Keratinocyte (primary cell): ENCODE data around the gene POLR2C. TPM values are rescaled to one million over a fixed set of nuclear protein-coding genes. Genes with fewer than 3 reads are reported as not detected.

Source experiments
- DNase-seq: peaks from one replicate; pipeline ENCODE4 v3.0.0-alpha.2; 2011; ENCODE audit warnings: low read depth, missing footprints, low spot score
- FAIRE-seq: peaks from 2 replicates; lab custom pipeline; 2011; peaks lifted over from hg19 to GRCh38; lab: Jason Lieb, UNC
- H2AFZ ChIP-seq: 2 replicates; pipeline ENCODE4 v1.6.0; 2012; ENCODE audit warnings: low read length, control low read depth, inconsistent platforms; ENCODE audit not compliant: control insufficient read depth
- H3K27ac ChIP-seq: 2 replicates; pipeline ENCODE4 v1.5.1; 2011; ENCODE audit warnings: low read length; ENCODE audit not compliant: control insufficient read depth, insufficient read depth
- H3K27me3 ChIP-seq: 3 replicates; pipeline ENCODE4 v1.6.0; 2011; ENCODE audit warnings: low read length; ENCODE audit not compliant: control insufficient read depth, insufficient read depth; ENCODE audit errors: extremely low read depth
- H3K36me3 ChIP-seq, 2 experiments: 2 replicates in 1 of 2; 3 replicates in 1 of 2; pipeline ENCODE4 v1.5.1; 2011; ENCODE audit warnings: low read length in 2 of 2, mild to moderate bottlenecking in 1 of 2; ENCODE audit not compliant: control insufficient read depth in 2 of 2, insufficient read depth in 2 of 2; ENCODE audit errors: extremely low read depth in 1 of 2
- H3K4me1 ChIP-seq: 3 replicates; pipeline ENCODE4 v1.5.1; 2011; ENCODE audit warnings: low read length; ENCODE audit not compliant: control insufficient read depth, insufficient read depth; ENCODE audit errors: extremely low read depth
- H3K4me2 ChIP-seq: 3 replicates; pipeline ENCODE4 v1.6.0; 2011; ENCODE audit warnings: low read depth, low read length; ENCODE audit not compliant: control insufficient read depth, insufficient read depth; ENCODE audit errors: extremely low read depth
- H3K4me3 ChIP-seq, 3 experiments: fragments of 200-600 bp in 1 of 3; sonication (generic) in 1 of 3; 2 replicates in 2 of 3; 3 replicates in 1 of 3; pipeline ENCODE4 v1.5.1; 2011 to 2016; ENCODE audit warnings: low read length in 3 of 3, mild to moderate bottlenecking in 3 of 3, control low read depth in 2 of 3, inconsistent platforms in 1 of 3, low read depth in 1 of 3, mixed read lengths in 1 of 3, mixed run types in 1 of 3, moderate library complexity in 1 of 3; ENCODE audit not compliant: control insufficient read depth in 2 of 3, insufficient read depth in 2 of 3; ENCODE audit errors: extremely low read depth in 1 of 3
- H3K79me2 ChIP-seq: 2 replicates; pipeline ENCODE4 v1.6.0; 2012; ENCODE audit warnings: low read length; ENCODE audit not compliant: control insufficient read depth, insufficient read depth
- H3K9ac ChIP-seq: 3 replicates; pipeline ENCODE4 v1.6.0; 2011; ENCODE audit warnings: low read length; ENCODE audit not compliant: control insufficient read depth, insufficient read depth; ENCODE audit errors: extremely low read depth
- H3K9me1 ChIP-seq: 3 replicates; pipeline ENCODE4 v1.6.0; 2011; ENCODE audit warnings: low read length; ENCODE audit not compliant: control insufficient read depth, insufficient read depth; ENCODE audit errors: extremely low read depth
- H3K9me3 ChIP-seq: 2 replicates; pipeline ENCODE4 v1.5.1; 2012; ENCODE audit warnings: low read depth, low read length; ENCODE audit not compliant: control insufficient read depth
- H4K20me1 ChIP-seq: 3 replicates; pipeline ENCODE4 v1.6.0; 2011; ENCODE audit warnings: low read length; ENCODE audit not compliant: control insufficient read depth, insufficient read depth; ENCODE audit errors: extremely low read depth
- CTCF ChIP-seq, 3 experiments: IDR thresholded peaks in 1 of 3; conservative IDR thresholded peaks in 1 of 3; optimal IDR thresholded peaks in 1 of 3; 2 replicates in 2 of 3; 3 replicates in 1 of 3; pipeline versions ENCODE3 to v1.5.1; 2011; ENCODE audit warnings: low read length in 3 of 3, mild to moderate bottlenecking in 3 of 3, moderate library complexity in 2 of 3, control low read depth in 1 of 3, inconsistent platforms in 1 of 3; ENCODE audit not compliant: insufficient read depth in 2 of 3; ENCODE audit errors: extremely low read depth in 1 of 3
- EZH2 ChIP-seq: IDR thresholded peaks from one replicate; pipeline ENCODE4 v1.6.1; 2012; ENCODE audit warnings: inconsistent platforms, mild to moderate bottlenecking, low read length, moderate library complexity
- dilution Hi-C: fragments of 300-500 bp; cut with MboI; formaldehyde crosslinking; loops from one replicate; pipeline ENCODE4 v1.7.0; 2020; ENCODE audit warnings: low sequenced_read_pairs; ENCODE audit not compliant: extremely low pct_ligation_motif_present
- polyA plus RNA-seq, 5 experiments: library from polyadenylated mRNA; depleted of rRNA in 3 of 5; stranded (reverse) in 3 of 5; stranded (forward) in 1 of 5; unstranded in 1 of 5; fragments of >200 nt; gene quantifications; 1 replicate in 1 of 5; 2 replicates in 3 of 5; 3 replicates in 1 of 5; pipeline versions ENCODE4 v1.2.1 to v1.2.3, GENCODE V29; 2011 to 2012; ENCODE audit warnings: missing spikeins in 2 of 5, low read depth in 1 of 5, low replicate concordance in 1 of 5

The POLR2C gene
- polyA plus RNA-seq, 1 donor (not counting 4 experiments of a cell fraction or from before 2014, with no cell fraction given) = 74.6 TPM

- no peak for TF ChIP-seq CTCF (optimal IDR thresholded peaks at IDR 0.05 in 1 of 3, IDR thresholded peaks at IDR 0.05 in 1 of 3, conservative IDR thresholded peaks at IDR 0.05 in 1 of 3; ENCODE audit: extremely low read depth in 1 of 3, insufficient read depth in 2 of 3, low read length in 3 of 3)
- no peak for TF ChIP-seq EZH2
- Histone ChIP-seq H3K27ac (no peak overlapping the region), H2AFZ (no peak overlapping the region), H3K36me3 (no peaks in the 10 kb centered on the region), H3K4me2 (no peak overlapping the region), H3K27me3 (peaks cover 7% of the 10 kb centered on the region), H3K9me3 (no peaks in the 10 kb centered on the region), H3K9me1 (no peaks in the 10 kb centered on the region), H4K20me1 (no peaks in the 10 kb centered on the region), H3K79me2 (no peaks in the 10 kb centered on the region), H3K9ac (no peak overlapping the region), H3K4me3 (no peak overlapping the region), H3K4me1 (no peaks in the 10 kb centered on the region)
- dilution Hi-C loops = no loop called here
- FAIRE-seq = no peak
- no peak for DNase-seq
Measured at GRCh38 chr16:57512296-57513001, 50.0 kb downstream of the POLR2C start.

- Histone ChIP-seq H3K9me1 (no peaks in the 10 kb centered on the region), H3K36me3 (peaks cover 0 to 2% of the 10 kb centered on the region in 2 experiments), H3K27me3 (peaks cover 7% of the 10 kb centered on the region), H3K4me3 (no peak overlapping the region), H3K4me2 (no peak overlapping the region), H3K79me2 (no peaks in the 10 kb centered on the region), H3K9me3 (no peaks in the 10 kb centered on the region), H2AFZ (no peak overlapping the region), H3K4me1 (no peaks in the 10 kb centered on the region), H3K27ac (no peak overlapping the region), H4K20me1 (no peaks in the 10 kb centered on the region), H3K9ac (no peak overlapping the region)
- DNase-seq (no peak), FAIRE-seq (no peak)
- dilution Hi-C loops = no loop called here
- TF ChIP-seq EZH2 = no peak
- no peak for TF ChIP-seq CTCF (optimal IDR thresholded peaks at IDR 0.05 in 1 of 3, IDR thresholded peaks at IDR 0.05 in 1 of 3, conservative IDR thresholded peaks at IDR 0.05 in 1 of 3; ENCODE audit: extremely low read depth in 1 of 3, insufficient read depth in 2 of 3, low read length in 3 of 3)
Measured at GRCh38 chr16:57513371-57514102, 51.1 kb downstream of the POLR2C start.
